Measurements from ENCODE around the gene TMPO. TPM values are rescaled to one million over a fixed set of nuclear protein-coding genes. Genes with fewer than 3 reads are reported as not detected.

TMPO gene
- polyA plus RNA-seq, 1 of the 3 experiments (the other 2 are of a cell fraction) = 20.8 TPM

- H3K4me1 ChIP-seq (ENCODE audit: control insufficient read depth in 1 of 2, insufficient read depth in 2 of 2, low read depth in 1 of 2, low read length in 1 of 2) = 0 out of 4 replicates have a peak, but pooled peaks cover 0 to 4% of the 10 kb centered on the region in 2 experiments
- no peak overlapping the region for H2AFZ ChIP-seq (ENCODE audit: low read depth)
- no peaks in the 10 kb centered on the region for H3K79me2 ChIP-seq (ENCODE audit: insufficient read depth)
- TF ChIP-seq IRF3 (IDR thresholded peaks at IDR 0.05; ENCODE audit: low read depth, low read length) (no peak), TCF12 (IDR thresholded peaks at IDR 0.05) (no peak)
- H4K20me1 ChIP-seq (ENCODE audit: insufficient read depth) = no peaks in the 10 kb centered on the region
- 97% methylated on average over 5 of the region's 5 CpGs for WGBS (ENCODE audit: low lambda C conversion rate)
- no peak overlapping the region for H3K4me2 ChIP-seq
- H3K36me3 ChIP-seq (replicated peaks in 1 of 2; ENCODE audit: control insufficient read depth in 1 of 2, insufficient read depth in 2 of 2, low read length in 1 of 2) = no peaks in the 10 kb centered on the region
- no peaks in the 10 kb centered on the region for H3K9me2 ChIP-seq
- CTCF ChIA-PET = interaction anchor here (1.2 to 3.7 kb wide), 2 partner anchors 12 to 13 kb away, joined by 3 to 15 read pairs; no protein-coding TSS in a partner anchor
- no peak overlapping the region for H3K4me3 ChIP-seq (ENCODE audit: low read depth in 2 of 2, low read length in 1 of 2)
- no peaks in the 10 kb centered on the region for H3K9me3 ChIP-seq
- no peak for DNase-seq
- no peak overlapping the region for H3K9ac ChIP-seq
- H3K27me3 ChIP-seq (ENCODE audit: insufficient read depth) = no peaks in the 10 kb centered on the region
- H3F3A ChIP-seq (replicated peaks; ENCODE audit: insufficient read depth) = peaks cover 16% of the 10 kb centered on the region
- no peak overlapping the region for H3K27ac ChIP-seq (ENCODE audit: low read depth in 2 of 2, low read length in 1 of 2)
- POLR2A ChIA-PET = no interaction called here
These were observed 36.8 kb upstream of the TMPO start for GRCh38 chr12:98478606-98479005.

DNA sequence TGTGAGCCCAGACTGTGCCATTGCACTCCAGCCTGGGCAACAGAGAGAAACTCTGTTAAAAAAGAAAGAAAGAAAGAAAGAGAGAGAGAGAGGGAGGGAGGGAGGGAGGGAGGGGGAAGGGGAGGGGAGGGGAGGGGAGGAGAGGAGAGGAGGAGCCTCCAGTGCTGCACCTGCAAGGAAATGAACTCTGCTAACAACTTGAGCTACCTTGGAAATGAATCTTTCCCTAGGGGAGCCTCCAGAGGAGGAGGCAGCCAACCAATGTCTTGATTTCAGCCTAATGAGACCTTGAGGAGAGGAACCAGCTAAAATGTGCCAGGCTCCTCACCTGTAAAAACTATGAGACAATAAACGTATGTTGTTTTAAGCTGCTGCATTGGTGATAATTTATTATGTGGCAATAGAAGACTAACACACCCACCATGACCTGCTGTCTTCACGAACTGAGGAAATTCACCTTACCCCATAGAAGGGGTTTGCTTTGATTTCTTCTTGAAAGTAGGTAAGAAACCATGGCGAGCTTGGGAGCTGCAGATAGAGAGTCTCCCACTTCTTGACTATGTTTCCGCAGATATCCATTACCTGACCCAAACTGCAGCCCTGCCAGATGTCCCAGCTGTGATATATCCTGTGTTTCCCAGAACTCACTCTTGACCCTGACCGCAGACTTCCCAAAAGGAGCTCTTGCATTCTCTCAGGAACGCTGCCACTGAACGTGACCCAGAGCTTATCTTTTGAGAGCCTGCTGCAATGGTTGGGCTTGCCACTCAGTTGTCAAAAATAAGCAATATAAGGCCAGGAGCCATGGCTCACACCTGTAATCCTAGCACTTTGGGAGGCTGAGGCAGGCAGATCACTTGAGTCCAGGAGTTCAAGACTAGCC, 31.5 kb upstream of the TMPO start:
- Histone ChIP-seq H3K9me2 (no peaks in the 10 kb centered on the region), H3K36me3 (replicated peaks in 1 of 2; ENCODE audit: control insufficient read depth in 1 of 2, insufficient read depth in 2 of 2, low read length in 1 of 2) (no peaks in the 10 kb centered on the region), H3K79me2 (ENCODE audit: insufficient read depth) (no peaks in the 10 kb centered on the region), H3K4me2 (no peak overlapping the region), H3K4me1 (ENCODE audit: control insufficient read depth in 1 of 2, insufficient read depth in 2 of 2, low read depth in 1 of 2, low read length in 1 of 2) (peaks cover 0 to 2% of the 10 kb centered on the region in 2 experiments; a peak in 1 of 4 replicates), H3K9ac (no peak overlapping the region), H4K20me1 (ENCODE audit: insufficient read depth) (no peaks in the 10 kb centered on the region), H2AFZ (ENCODE audit: low read depth) (no peak overlapping the region), H3K4me3 (ENCODE audit: low read depth in 2 of 2, low read length in 1 of 2) (no peak overlapping the region), H3K9me3 (no peaks in the 10 kb centered on the region), H3K27me3 (ENCODE audit: insufficient read depth) (no peaks in the 10 kb centered on the region), H3K27ac (ENCODE audit: low read depth in 2 of 2, low read length in 1 of 2) (no peak overlapping the region), H3F3A (replicated peaks; ENCODE audit: insufficient read depth) (no peaks in the 10 kb centered on the region)
- no peak for DNase-seq
- 87% methylated on average over 7 of the region's 7 CpGs for WGBS (ENCODE audit: low lambda C conversion rate)
- no peak for TF ChIP-seq TCF12 (IDR thresholded peaks at IDR 0.05)
- TF ChIP-seq CHD2 (IDR thresholded peaks at IDR 0.05; ENCODE audit: low read length, partially characterized antibody) = no peak
- TF ChIP-seq GATA2 (CRISPR knock-in tag; IDR thresholded peaks at IDR 0.05) = no peak
- no peak for TF ChIP-seq MXI1 (IDR thresholded peaks at IDR 0.05; ENCODE audit: low read depth, low read length)
- no peak for TF ChIP-seq TAF1 (IDR thresholded peaks at IDR 0.05; ENCODE audit: borderline replicate concordance, low read depth, low read length)
- TF ChIP-seq EP300 (IDR thresholded peaks at IDR 0.05; ENCODE audit: borderline replicate concordance in 1 of 2, low read depth in 1 of 2, low read length in 1 of 2) = no peak
- TF ChIP-seq FOXJ3 (CRISPR knock-in tag; IDR thresholded peaks at IDR 0.05) = no peak
- TF ChIP-seq USF1 (IDR thresholded peaks at IDR 0.05; ENCODE audit: borderline replicate concordance, low read depth) = no peak
- POLR2A ChIA-PET = no interaction called here
- CTCF ChIA-PET = interaction anchor here (0.8 to 1.1 kb wide), 3 partner anchors 13 to 59 kb away, joined by 3 to 4 read pairs (median 3); partner anchors contain the start of gene TMPO
